Panc1 (cell line): ENCODE measurements around the gene DPH2.

Experiments used
- CTCF ChIP-seq: fragments of 450-650 bp; IDR thresholded peaks from 2 replicates; pipeline ENCODE4 v1.5.1; 2017; ENCODE audit warnings: mild to moderate bottlenecking
- POLR2AphosphoS5 ChIP-seq: IDR thresholded peaks from 2 replicates; pipeline ENCODE4 v1.6.1; 2012; ENCODE audit warnings: mild to moderate bottlenecking, low read depth, low read length, moderate library complexity

GRCh38 chr1:43981636-43982035 is 11.8 kb downstream of the DPH2 start:
- TF ChIP-seq CTCF: no peak
- TF ChIP-seq POLR2AphosphoS5: no peak
